Progenitor cell of endocrine pancreas (in vitro differentiated cells): ENCODE data around the gene TENT4A. TPM values are rescaled to one million over a fixed set of nuclear protein-coding genes. Genes with fewer than 3 reads are reported as not detected.

Experiments
- DNase-seq: peaks from one replicate; pipeline ENCODE4 v3.0.0; 2021; ENCODE audit warnings: low spot score; ENCODE audit not compliant: unreplicated experiment
- H3K27ac Mint-ChIP-seq: 2 replicates; pipeline ENCODE4 v1.8.0; 2021; ENCODE audit warnings: mild to moderate bottlenecking, moderate library complexity, mixed read lengths
- H3K27me3 Mint-ChIP-seq: 2 replicates; pipeline ENCODE4 v1.8.0; 2021; ENCODE audit warnings: mixed read lengths
- H3K36me3 Mint-ChIP-seq: 2 replicates; pipeline ENCODE4 v1.8.0; 2022; ENCODE audit warnings: mixed read lengths; ENCODE audit not compliant: insufficient read depth
- H3K4me1 Mint-ChIP-seq: 2 replicates; pipeline ENCODE4 v1.8.0; 2021; ENCODE audit warnings: low read depth, mixed read lengths
- H3K4me3 Mint-ChIP-seq: 2 replicates; pipeline ENCODE4 v1.8.0; 2021; ENCODE audit warnings: low read depth, mild to moderate bottlenecking, moderate library complexity, mixed read lengths
- H3K9me3 Mint-ChIP-seq: 2 replicates; pipeline ENCODE4 v1.8.0; 2021; ENCODE audit warnings: low read depth, mixed read lengths
- CTCF ChIP-seq: fragments of 200-600 bp; sonication (generic); IDR thresholded peaks from one replicate; pipeline ENCODE4 v1.5.0; 2021; ENCODE audit warnings: antibody characterized with exemption, mild to moderate bottlenecking; ENCODE audit not compliant: unreplicated experiment
- total RNA-seq: library from RNA; stranded (reverse); gene quantifications from 2 replicates; pipeline ENCODE4 v1.2.1, GENCODE V29; 2021

TENT4A gene
- total RNA-seq, 1 donor from 2014 or later: 30.0 TPM

GRCh38 chr5:6673963-6674362, 39.3 kb upstream of the TENT4A start:
- DNase-seq: no peak
- Mint-ChIP-seq H3K4me3 (no peak overlapping the region), H3K4me1 (no peaks in the 10 kb centered on the region), H3K27me3 (no peaks in the 10 kb centered on the region), H3K36me3 (peaks cover 25% of the 10 kb centered on the region), H3K9me3 (peaks cover 9% of the 10 kb centered on the region), H3K27ac (no peak overlapping the region)
- TF ChIP-seq CTCF: no peak

GRCh38 chr5:6674421-6674820, 38.8 kb upstream of the TENT4A start:
- no peak for TF ChIP-seq CTCF
- Mint-ChIP-seq H3K9me3 (peaks cover 9% of the 10 kb centered on the region), H3K27me3 (no peaks in the 10 kb centered on the region), H3K4me3 (no peak overlapping the region), H3K36me3 (peaks cover 25% of the 10 kb centered on the region), H3K4me1 (no peaks in the 10 kb centered on the region), H3K27ac (no peak overlapping the region)
- DNase-seq: no peak

- no peak for TF ChIP-seq CTCF
- Mint-ChIP-seq H3K27me3 (no peaks in the 10 kb centered on the region), H3K27ac (no peak overlapping the region), H3K36me3 (peaks cover 25% of the 10 kb centered on the region), H3K9me3 (peaks cover 9% of the 10 kb centered on the region), H3K4me1 (no peaks in the 10 kb centered on the region), H3K4me3 (no peak overlapping the region)
- no peak for DNase-seq
These were observed 38.3 kb upstream of the TENT4A start for GRCh38 chr5:6674886-6675285.

- Mint-ChIP-seq H3K36me3 (peaks cover 18% of the 10 kb centered on the region), H3K4me3 (no peak overlapping the region), H3K27me3 (peaks cover 3% of the 10 kb centered on the region), H3K4me1 (no peaks in the 10 kb centered on the region), H3K9me3 (peaks cover 9% of the 10 kb centered on the region), H3K27ac (no peak overlapping the region)
- no peak for DNase-seq
- no peak for TF ChIP-seq CTCF
These were observed 37.3 kb upstream of the TENT4A start for GRCh38 chr5:6675784-6676491.

- no peak for DNase-seq
- TF ChIP-seq CTCF: no peak
- peaks cover 5% of the 10 kb centered on the region for H3K9me3 Mint-ChIP-seq
- H3K4me1 Mint-ChIP-seq: no peaks in the 10 kb centered on the region
- H3K27ac Mint-ChIP-seq: no peak overlapping the region
- peaks cover 6% of the 10 kb centered on the region for H3K27me3 Mint-ChIP-seq
- peaks cover 14% of the 10 kb centered on the region for H3K36me3 Mint-ChIP-seq
- no peak overlapping the region for H3K4me3 Mint-ChIP-seq
These were observed 36.5 kb upstream of the TENT4A start for GRCh38 chr5:6676702-6677101.
